SK-N-SH (cell line): ENCODE measurements around the gene SLC30A10. TPM values are rescaled to one million over a fixed set of nuclear protein-coding genes. Genes with fewer than 3 reads are reported as not detected.
A peak's percentile ranks its signal among the peaks of the same experiment; 100 is the strongest.
"Not testable (repeated sequence)": the region's sequence is repeated elsewhere in the genome, so short reads cannot be mapped to it uniquely, and the experiment has no call there.

ENCODE experiments used
- CTCF ChIA-PET: fragments of 300-600, 350-600 bp; formaldehyde crosslinking; extraction: SDS; loops from one replicate; lab custom pipeline; 2021; lab: Yijun Ruan, JAX
- POLR2A ChIA-PET: fragments of 350-600 bp; sonication (Branson Sonifier 250); formaldehyde crosslinking; extraction: SDS; loops from one replicate; lab custom pipeline; 2020; ENCODE audit warnings: antibody characterized with exemption, inconsistent platforms; lab: Yijun Ruan, JAX
- DNase-seq: peaks from one replicate; pipeline ENCODE4 v3.0.0; 2012
- H2AFZ ChIP-seq: fragments of 200-600 bp; sonication (generic); 2 replicates; pipeline ENCODE4 v1.8.1; 2016; ENCODE audit warnings: antibody characterized with exemption, mild to moderate bottlenecking, low read depth
- H3F3A ChIP-seq: fragments of 200-600 bp; sonication (generic); replicated peaks from 2 replicates; pipeline ENCODE3; 2016; ENCODE audit warnings: antibody characterized with exemption, mild to moderate bottlenecking; ENCODE audit not compliant: insufficient read depth
- H3K27ac ChIP-seq, 2 experiments: fragments of 200-500 bp in 1 of 2; fragments of 200-600 bp in 1 of 2; sonication (Bioruptor generic) in 1 of 2; sonication (generic), shearing (Covaris generic) in 1 of 2; 2 replicates each; pipeline versions ENCODE4 v1.5.1 to v1.6.1; 2014 to 2016; ENCODE audit warnings: low read depth in 2 of 2, inconsistent platforms in 1 of 2, low read length in 1 of 2, mild to moderate bottlenecking in 1 of 2, mixed read lengths in 1 of 2
- H3K27me3 ChIP-seq: fragments of 200-600 bp; sonication (generic), shearing (Covaris generic); 2 replicates; pipeline ENCODE4 v1.6.1; 2016; ENCODE audit warnings: mixed run types; ENCODE audit not compliant: insufficient read depth
- H3K36me3 ChIP-seq, 2 experiments: fragments of 200-500 bp in 1 of 2; fragments of 200-600 bp in 1 of 2; sonication (Bioruptor generic) in 1 of 2; sonication (generic) in 1 of 2; replicated peaks in 1 of 2; 2 replicates each; pipeline versions ENCODE3 to v1.5.1; 2014 to 2016; ENCODE audit warnings: low read length in 1 of 2, mild to moderate bottlenecking in 1 of 2; ENCODE audit not compliant: insufficient read depth in 2 of 2, control insufficient read depth in 1 of 2
- H3K4me1 ChIP-seq, 2 experiments: fragments of 200-500 bp in 1 of 2; fragments of 200-600 bp in 1 of 2; sonication (Bioruptor generic) in 1 of 2; sonication (generic), shearing (Covaris generic) in 1 of 2; 2 replicates each; pipeline versions ENCODE4 v1.5.1 to v1.6.1; 2014 to 2016; ENCODE audit warnings: low read depth in 1 of 2, low read length in 1 of 2, mixed run types in 1 of 2; ENCODE audit not compliant: insufficient read depth in 2 of 2, control insufficient read depth in 1 of 2
- H3K4me2 ChIP-seq: fragments of 200-600 bp; sonication (generic), shearing (Covaris generic); 2 replicates; pipeline ENCODE4 v1.6.1; 2017; ENCODE audit warnings: mixed run types
- H3K4me3 ChIP-seq, 2 experiments: fragments of 200-500 bp in 1 of 2; fragments of 200-600 bp in 1 of 2; sonication (Bioruptor generic) in 1 of 2; sonication (generic), shearing (Covaris generic) in 1 of 2; 2 replicates each; pipeline versions ENCODE4 v1.5.1 to v1.8.1; 2014 to 2016; ENCODE audit warnings: low read depth in 2 of 2, inconsistent platforms in 1 of 2, low read length in 1 of 2, mild to moderate bottlenecking in 1 of 2, mixed read lengths in 1 of 2, moderate library complexity in 1 of 2
- H3K79me2 ChIP-seq: fragments of 200-600 bp; sonication (generic); 2 replicates; pipeline ENCODE4 v1.8.1; 2017; ENCODE audit warnings: mild to moderate bottlenecking; ENCODE audit not compliant: insufficient read depth
- H3K9ac ChIP-seq: fragments of 200-600 bp; sonication (generic); 2 replicates; pipeline ENCODE4 v1.6.1; 2017; ENCODE audit warnings: mixed run types
- H3K9me2 ChIP-seq: fragments of 200-600 bp; sonication (generic); 2 replicates; pipeline ENCODE4 v1.6.1; 2017; ENCODE audit warnings: mixed run types
- H3K9me3 ChIP-seq: fragments of 200-600 bp; sonication (generic); 2 replicates; pipeline ENCODE4 v1.6.1; 2017; ENCODE audit warnings: mixed run types, mild to moderate bottlenecking, moderate library complexity
- H4K20me1 ChIP-seq: fragments of 200-600 bp; sonication (generic); 2 replicates; pipeline ENCODE4 v1.6.1; 2017; ENCODE audit warnings: mild to moderate bottlenecking, mixed run types; ENCODE audit not compliant: insufficient read depth
- GATA2 ChIP-seq: sonication (generic); formaldehyde crosslinking; IDR thresholded peaks from 2 replicates; pipeline ENCODE4 v1.5.0; 2020; ENCODE audit warnings: mild to moderate bottlenecking, missing genetic modification reagents
- whole genome bisulfite sequencing: methylation state at CpG from one replicate; pipeline ENCODE4 v1.1.6; 2017; ENCODE audit warnings: low lambda C conversion rate; 5-methylcytosine and 5-hydroxymethylcytosine counted together
- polyA plus RNA-seq, 3 experiments: library from polyadenylated mRNA; depleted of rRNA; stranded (reverse); fragments of >200 nt; gene quantifications; 2 replicates each; pipeline ENCODE4 v1.2.3, GENCODE V29; 2012
- small RNA-seq, 7 experiments: library from RNA; depleted of rRNA; stranded (forward); fragments of <200 nt; gene quantifications; one replicate each; pipeline ENCODE3, GENCODE V24; 2012
- TF ChIP-seq, protein P1 (sequence below): IDR thresholded peaks from 2 replicates; pipeline ENCODE4 v1.6.1; 2012; ENCODE audit warnings: mild to moderate bottlenecking, low read depth, low read length, moderate library complexity

Gene SLC30A10
- polyA plus RNA-seq, 1 of the 3 experiments (the other 2 are of a cell fraction): 0.02 TPM

DNA sequence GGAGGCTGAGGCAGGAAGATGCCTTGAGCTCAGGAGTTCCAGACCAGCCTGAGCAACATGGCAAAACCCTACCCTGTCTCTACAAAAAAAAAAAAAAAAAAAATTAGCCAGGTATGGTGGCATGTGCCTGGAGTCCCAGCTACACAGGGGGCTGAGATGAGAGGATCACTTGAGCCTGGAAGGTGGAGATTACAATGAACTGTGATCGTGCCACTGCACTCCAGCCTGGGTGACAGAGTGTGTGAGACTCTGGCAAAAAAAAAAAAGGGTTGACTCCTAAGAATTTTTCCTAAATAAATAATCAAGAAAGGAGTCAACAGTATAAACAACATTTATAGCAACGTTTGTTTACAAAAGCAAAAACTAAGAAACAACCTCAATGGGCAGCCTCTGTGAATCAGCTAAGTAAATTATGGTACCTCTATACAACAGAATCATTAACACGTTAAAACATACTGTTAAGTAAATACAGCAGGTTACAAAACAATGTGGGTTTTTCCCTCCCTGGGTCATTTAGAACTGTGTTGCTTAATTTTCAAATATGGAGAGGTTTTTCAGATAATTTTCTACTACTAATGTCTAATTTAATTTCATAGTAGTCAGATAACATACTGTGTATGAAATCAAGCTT lies 56.8 kb downstream of the SLC30A10 start:
- Histone ChIP-seq H3K9me2 (no peaks in the 10 kb centered on the region), H3K4me1 (no peaks in the 10 kb centered on the region; a peak in 1 of 4 replicates), H3K4me3 (no peak overlapping the region), H3K27me3 (no peaks in the 10 kb centered on the region; the same call in 1 of the 2 replicates), H2AFZ (no peak overlapping the region), H3K9ac (no peak overlapping the region), H3K79me2 (no peaks in the 10 kb centered on the region), H3F3A (no peaks in the 10 kb centered on the region), H3K36me3 (no peaks in the 10 kb centered on the region), H4K20me1 (no peaks in the 10 kb centered on the region), H3K27ac (peak overlapping the region in 1 of 2 experiments; percentile 82; a peak in 1 of 4 replicates), H3K9me3 (no peaks in the 10 kb centered on the region), H3K4me2 (no peak overlapping the region)
- TF ChIP-seq, protein P1, sequence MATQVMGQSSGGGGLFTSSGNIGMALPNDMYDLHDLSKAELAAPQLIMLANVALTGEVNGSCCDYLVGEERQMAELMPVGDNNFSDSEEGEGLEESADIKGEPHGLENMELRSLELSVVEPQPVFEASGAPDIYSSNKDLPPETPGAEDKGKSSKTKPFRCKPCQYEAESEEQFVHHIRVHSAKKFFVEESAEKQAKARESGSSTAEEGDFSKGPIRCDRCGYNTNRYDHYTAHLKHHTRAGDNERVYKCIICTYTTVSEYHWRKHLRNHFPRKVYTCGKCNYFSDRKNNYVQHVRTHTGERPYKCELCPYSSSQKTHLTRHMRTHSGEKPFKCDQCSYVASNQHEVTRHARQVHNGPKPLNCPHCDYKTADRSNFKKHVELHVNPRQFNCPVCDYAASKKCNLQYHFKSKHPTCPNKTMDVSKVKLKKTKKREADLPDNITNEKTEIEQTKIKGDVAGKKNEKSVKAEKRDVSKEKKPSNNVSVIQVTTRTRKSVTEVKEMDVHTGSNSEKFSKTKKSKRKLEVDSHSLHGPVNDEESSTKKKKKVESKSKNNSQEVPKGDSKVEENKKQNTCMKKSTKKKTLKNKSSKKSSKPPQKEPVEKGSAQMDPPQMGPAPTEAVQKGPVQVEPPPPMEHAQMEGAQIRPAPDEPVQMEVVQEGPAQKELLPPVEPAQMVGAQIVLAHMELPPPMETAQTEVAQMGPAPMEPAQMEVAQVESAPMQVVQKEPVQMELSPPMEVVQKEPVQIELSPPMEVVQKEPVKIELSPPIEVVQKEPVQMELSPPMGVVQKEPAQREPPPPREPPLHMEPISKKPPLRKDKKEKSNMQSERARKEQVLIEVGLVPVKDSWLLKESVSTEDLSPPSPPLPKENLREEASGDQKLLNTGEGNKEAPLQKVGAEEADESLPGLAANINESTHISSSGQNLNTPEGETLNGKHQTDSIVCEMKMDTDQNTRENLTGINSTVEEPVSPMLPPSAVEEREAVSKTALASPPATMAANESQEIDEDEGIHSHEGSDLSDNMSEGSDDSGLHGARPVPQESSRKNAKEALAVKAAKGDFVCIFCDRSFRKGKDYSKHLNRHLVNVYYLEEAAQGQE: no peak
- TF ChIP-seq GATA2 (CRISPR knock-in tag): peak; percentile 26; the same call in 1 of the 2 replicates
- CTCF ChIA-PET: interaction anchor here (0.6 to 0.7 kb wide), 2 partner anchors 23 to 77 kb away, joined by 3 read pairs; no protein-coding TSS in a partner anchor
- DNase-seq: no peak
- POLR2A ChIA-PET: no interaction called here
- WGBS: 19% methylated on average over 3 of the region's 3 CpGs

DNA sequence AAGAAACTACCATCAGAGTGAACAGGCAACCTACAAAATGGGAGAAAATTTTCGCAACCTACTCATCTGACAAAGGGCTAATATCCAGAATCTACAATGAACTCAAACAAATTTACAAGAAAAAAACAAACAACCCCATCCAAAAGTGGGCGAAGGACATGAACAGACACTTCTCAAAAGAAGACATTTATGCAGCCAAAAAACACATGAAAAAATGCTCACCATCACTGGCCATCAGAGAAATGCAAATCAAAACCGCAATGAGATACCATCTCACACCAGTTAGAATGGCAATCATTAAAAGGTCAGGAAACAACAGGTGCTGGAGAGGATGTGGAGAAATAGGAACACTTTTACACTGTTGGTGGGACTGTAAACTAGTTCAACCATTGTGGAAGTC lies 59.7 kb downstream of the SLC30A10 start:
- H3K36me3 ChIP-seq, H3F3A ChIP-seq, H3K27ac ChIP-seq, H3K79me2 ChIP-seq, POLR2A ChIA-PET, H3K4me3 ChIP-seq, H4K20me1 ChIP-seq, H3K9me3 ChIP-seq, H3K9me2 ChIP-seq, H3K4me1 ChIP-seq, H3K9ac ChIP-seq, H3K4me2 ChIP-seq, DNase-seq, CTCF ChIA-PET, H2AFZ ChIP-seq, H3K27me3 ChIP-seq: not testable (repeated sequence)
- 51% methylated on average over 2 of the region's 3 CpGs for WGBS

Small RNA genes within 50 kb of the gene (small RNA-seq; reads per million reads assigned to genes)
- 0 reads per million in 7 experiments for gene RF00012

Other genes with a start within 250 kb of the SLC30A10 start
- 23.4 and 28.2 TPM in 2 replicates for gene EPRS1, start 117.9 kb upstream of the SLC30A10 start, polyA plus RNA-seq (2012; rRNA removed)
- gene BPNT1, start 161.2 kb upstream of the SLC30A10 start, polyA plus RNA-seq (2012; rRNA removed): 44.6 and 62.5 TPM in 2 replicates
- 25.7 and 30.0 TPM in 2 replicates for gene IARS2, start 165.6 kb upstream of the SLC30A10 start, polyA plus RNA-seq (2012; rRNA removed)